Lung (tissue), 12 donors: ENCODE data around the gene ANKRD61. TPM values are rescaled to one million over a fixed set of nuclear protein-coding genes. Genes with fewer than 3 reads are reported as not detected.

ENCODE experiments used
- ATAC-seq: fragments of 200-7000 bp; cut with Tn5 transposase; one replicate; pipeline ENCODE4 v1.9.1; 2020; ENCODE audit warnings: moderate number of reproducible peaks; ENCODE audit not compliant: insufficient read depth, low FRiP score
- DNase-seq, 3 donors: peaks; one replicate each; pipeline ENCODE4 v3.0.0-alpha.2; 2013 to 2017
- H3K27ac ChIP-seq, 2 donors: one replicate each; pipeline ENCODE4 v1.5.1; 2013; ENCODE audit warnings: mild to moderate bottlenecking in 2 of 2, moderate library complexity in 2 of 2, control low read depth in 1 of 2, inconsistent platforms in 1 of 2, low read depth in 1 of 2, low read length in 1 of 2
- H3K27me3 ChIP-seq, 3 donors: one replicate each; pipeline ENCODE4 v1.5.1; 2013; ENCODE audit warnings: low read length in 2 of 3; ENCODE audit not compliant: control insufficient read depth in 3 of 3, insufficient read depth in 3 of 3
- H3K36me3 ChIP-seq, 4 donors: one replicate each; pipeline ENCODE4 v1.5.1; 2013; ENCODE audit warnings: low read length in 4 of 4, mild to moderate bottlenecking in 1 of 4, moderate library complexity in 1 of 4; ENCODE audit not compliant: control insufficient read depth in 4 of 4, insufficient read depth in 4 of 4
- H3K4me1 ChIP-seq, 5 donors: one replicate each; pipeline ENCODE4 v1.5.1; 2013; ENCODE audit warnings: low read length in 5 of 5, mild to moderate bottlenecking in 2 of 5, moderate library complexity in 1 of 5; ENCODE audit not compliant: control insufficient read depth in 5 of 5, insufficient read depth in 5 of 5
- H3K4me3 ChIP-seq: one replicate; pipeline ENCODE4 v1.5.1; 2013; ENCODE audit warnings: mild to moderate bottlenecking, control low read depth, moderate library complexity
- H3K9ac ChIP-seq, 2 donors: one replicate each; pipeline ENCODE4 v1.5.1; 2013; ENCODE audit warnings: low read length in 2 of 2, control low read depth in 1 of 2; ENCODE audit not compliant: insufficient read depth in 1 of 2
- H3K9me3 ChIP-seq, 4 donors: one replicate each; pipeline ENCODE4 v1.5.1; 2013; ENCODE audit warnings: low read length in 3 of 4, mild to moderate bottlenecking in 1 of 4, moderate library complexity in 1 of 4; ENCODE audit not compliant: control insufficient read depth in 4 of 4, insufficient read depth in 3 of 4
- CTCF ChIP-seq: IDR thresholded peaks from 2 replicates; pipeline ENCODE4 v1.5.1; 2012; ENCODE audit warnings: mild to moderate bottlenecking; ENCODE audit errors: control extremely low read depth, extremely low read depth
- WGBS, 2 donors: extraction: QIAGEN DNeasy Blood & Tissue Kit; methylation state at CpG; one replicate each; pipeline ENCODE4 v1.1.7; 2013; 5-methylcytosine and 5-hydroxymethylcytosine counted together
- polyA plus RNA-seq, 2 donors: library from polyadenylated mRNA; stranded (reverse); fragments of 200-250 nt; gene quantifications; one replicate each; pipeline ENCODE4 v1.2.1, GENCODE V29; 2013
- total RNA-seq, 2 donors: library from RNA; depleted of rRNA in 1 of 2; stranded (reverse); fragments of >200 nt in 1 of 2; gene quantifications; one replicate each; pipeline ENCODE4 v1.2.1, GENCODE V29; 2014 to 2021
- donor health status: control.
- donor health status: control.
- donor health status: Bipolar disorder and iron deficiency.
- donor health status: healthy.
- donor health status: DM: yes; HTN: yes; CAD: no.

Gene ANKRD61
- total and polyA plus RNA-seq, 4 donors: 0.08 TPM; not detected in 3

DNA sequence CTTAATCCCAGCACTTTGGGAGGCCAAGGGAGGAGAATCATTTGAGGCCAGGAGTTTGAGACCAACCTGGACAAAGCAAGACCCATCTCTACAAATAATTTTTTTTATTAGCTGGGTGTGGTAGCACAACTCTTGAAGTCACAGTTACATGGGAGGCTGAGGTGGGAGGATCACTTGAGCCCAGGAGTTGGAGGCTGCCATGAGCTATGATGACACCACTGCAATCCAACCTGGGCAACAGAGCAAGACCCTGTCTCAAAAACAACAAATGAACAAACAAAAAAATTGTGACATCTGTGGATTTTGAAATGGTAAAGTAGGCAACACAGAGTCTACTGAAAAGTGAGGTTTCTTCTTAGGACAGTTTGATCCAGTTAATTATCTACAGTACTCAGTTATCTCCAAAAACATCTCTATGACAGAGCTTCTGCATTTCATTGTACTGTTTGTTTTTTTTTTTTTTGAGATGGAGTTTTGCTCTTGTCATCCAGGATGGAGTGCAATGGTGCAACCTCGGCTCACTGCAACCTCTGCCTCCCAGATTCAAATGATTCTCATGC lies 3.3 kb upstream of the ANKRD61 start:
- WGBS, 2 donors: 83 to 95% methylated on average over 1 of the region's 1 CpG
- Histone ChIP-seq H3K9ac (no peak overlapping the region), H3K4me3 (no peak overlapping the region), H3K36me3 (peaks cover 26 to 46% (median 44%) of the 10 kb centered on the region in 4 donors), H3K27me3 (no peaks in the 10 kb centered on the region), H3K27ac (no peak overlapping the region), H3K4me1 (peaks cover 0 to 3% (median 0%) of the 10 kb centered on the region in 5 donors), H3K9me3 (no peaks in the 10 kb centered on the region)
- DNase-seq (no peak), ATAC-seq (no peak)
- TF ChIP-seq CTCF: no peak

GRCh38 chr7:6028563-6028962 lies 2.6 kb upstream of the ANKRD61 start:
- no peak for ATAC-seq
- WGBS, 2 donors: 91 to 92% methylated on average over 5 of the region's 5 CpGs

GRCh38 chr7:6031567-6031966 lies 391 bp downstream of the ANKRD61 start:
- ATAC-seq (no peak), DNase-seq (no peak)
- 91 to 96% methylated on average over 3 of the region's 3 CpGs for WGBS, 2 donors
- Histone ChIP-seq H3K9ac (no peak overlapping the region), H3K27me3 (no peaks in the 10 kb centered on the region), H3K27ac (no peak overlapping the region), H3K4me1 (no peaks in the 10 kb centered on the region), H3K4me3 (no peak overlapping the region), H3K36me3 (peaks cover 28 to 36% (median 31%) of the 10 kb centered on the region in 4 donors), H3K9me3 (no peaks in the 10 kb centered on the region)
- TF ChIP-seq CTCF: no peak

More at GRCh38 chr7:6028563-6028962, 2.6 kb upstream of the ANKRD61 start:
- no peak overlapping the region for H3K4me3 ChIP-seq
- TF ChIP-seq CTCF: no peak
- no peak overlapping the region for H3K9ac ChIP-seq
- H3K9me3 ChIP-seq: no peaks in the 10 kb centered on the region
- H3K4me1 ChIP-seq: peaks cover 0 to 3% (median 0%) of the 10 kb centered on the region in 5 donors
- no peaks in the 10 kb centered on the region for H3K27me3 ChIP-seq
- H3K36me3 ChIP-seq: peaks cover 21 to 43% (median 38%) of the 10 kb centered on the region in 4 donors
- no peak overlapping the region for H3K27ac ChIP-seq
- DNase-seq: no peak

GRCh38 chr7:6032167-6032566 lies 991 bp downstream of the ANKRD61 start:
- Histone ChIP-seq H3K27me3 (no peaks in the 10 kb centered on the region), H3K36me3 (peaks cover 25 to 32% (median 31%) of the 10 kb centered on the region in 4 donors), H3K27ac (no peak overlapping the region), H3K9ac (no peak overlapping the region), H3K4me1 (no peaks in the 10 kb centered on the region), H3K9me3 (no peaks in the 10 kb centered on the region), H3K4me3 (no peak overlapping the region)
- 73 to 77% methylated on average over 5 of the region's 5 CpGs for WGBS, 2 donors
- ATAC-seq (no peak), DNase-seq (no peak)
- no peak for TF ChIP-seq CTCF
